H1 (cell line): Measurements from ENCODE around the gene HERC5. TPM values are rescaled to one million over a fixed set of nuclear protein-coding genes. Genes with fewer than 3 reads are reported as not detected.

ENCODE experiments used
- CTCF ChIA-PET: fragments of 300-600 bp; sonication (Branson Sonifier 250); formaldehyde crosslinking; loops from one replicate; lab custom pipeline; 2021; ENCODE audit not compliant: partially characterized antibody; lab: Charles Lee
- POLR2A ChIA-PET: fragments of 300-600 bp; sonication (Branson Sonifier 250); formaldehyde crosslinking; loops from one replicate; lab custom pipeline; 2021; ENCODE audit warnings: inconsistent platforms; ENCODE audit not compliant: partially characterized antibody; lab: Charles Lee
- DNase-seq, 2 experiments: peaks; one replicate each; pipeline versions ENCODE4 v3.0.0 to v3.0.0-alpha.2; 2010 to 2022; ENCODE audit warnings: low spot score in 2 of 2, low read depth in 1 of 2, mixed read lengths in 1 of 2
- FAIRE-seq: peaks from 2 replicates; lab custom pipeline; 2011; peaks lifted over from hg19 to GRCh38; lab: Jason Lieb, UNC
- H2AFZ ChIP-seq: 2 replicates; pipeline ENCODE4 v1.8.1; 2012; ENCODE audit warnings: low read length, inconsistent platforms
- H2AK5ac ChIP-seq: 2 replicates; pipeline ENCODE4 v1.6.1; 2013; ENCODE audit warnings: low read depth, low read length
- H2BK120ac ChIP-seq: replicated peaks from 2 replicates; pipeline ENCODE3; 2013; ENCODE audit warnings: low read depth, low read length, inconsistent platforms
- H2BK12ac ChIP-seq: 2 replicates; pipeline ENCODE4 v1.6.1; 2013; ENCODE audit warnings: low read depth, low read length
- H2BK15ac ChIP-seq: 2 replicates; pipeline ENCODE4 v1.6.1; 2013; ENCODE audit warnings: low read length
- H2BK20ac ChIP-seq: 2 replicates; pipeline ENCODE4 v1.6.1; 2013; ENCODE audit warnings: low read length
- H2BK5ac ChIP-seq: 2 replicates; pipeline ENCODE4 v1.6.1; 2013; ENCODE audit warnings: low read depth, low read length
- H3K14ac ChIP-seq: 2 replicates; pipeline ENCODE4 v1.6.1; 2013; ENCODE audit warnings: inconsistent platforms; ENCODE audit not compliant: insufficient read length
- H3K18ac ChIP-seq: 2 replicates; pipeline ENCODE4 v1.6.1; 2013; ENCODE audit warnings: low read length; ENCODE audit errors: extremely low read depth
- H3K23ac ChIP-seq: 2 replicates; pipeline ENCODE4 v1.6.1; 2013; ENCODE audit warnings: inconsistent platforms; ENCODE audit not compliant: insufficient read length
- H3K23me2 ChIP-seq: 2 replicates; pipeline ENCODE4 v1.6.1; 2013; ENCODE audit warnings: low read depth, low read length
- H3K27ac ChIP-seq: 2 replicates; pipeline ENCODE4 v1.6.1; 2011; ENCODE audit warnings: low read depth, low read length, inconsistent platforms
- H3K27me3 ChIP-seq, 4 experiments: replicated peaks in 1 of 4; 1 replicate in 1 of 4; 2 replicates in 3 of 4; pipeline versions ENCODE4 v1.6.1 to v1.8.1; 2011 to 2013; ENCODE audit warnings: low read length in 3 of 4, mild to moderate bottlenecking in 3 of 4, inconsistent platforms in 2 of 4, mixed read lengths in 2 of 4, moderate library complexity in 1 of 4; ENCODE audit not compliant: control insufficient read depth in 3 of 4, insufficient read depth in 3 of 4; ENCODE audit errors: extremely low read depth in 1 of 4
- H3K36me3 ChIP-seq, 4 experiments: 2 replicates each; pipeline versions ENCODE4 v1.6.1 to v1.8.1; 2011 to 2013; ENCODE audit warnings: mild to moderate bottlenecking in 4 of 4, low read length in 3 of 4, moderate library complexity in 2 of 4, control low read depth in 1 of 4, inconsistent platforms in 1 of 4; ENCODE audit not compliant: insufficient read depth in 4 of 4, control insufficient read depth in 2 of 4
- H3K4ac ChIP-seq: replicated peaks from 2 replicates; pipeline ENCODE3; 2013; ENCODE audit warnings: low read length, low read depth, mixed read lengths, inconsistent platforms; ENCODE audit not compliant: insufficient read length
- H3K4me1 ChIP-seq, 4 experiments: replicated peaks in 1 of 4; 1 replicate in 1 of 4; 2 replicates in 3 of 4; pipeline versions ENCODE4 v1.6.1 to v1.8.1; 2011 to 2013; ENCODE audit warnings: low read length in 3 of 4, inconsistent platforms in 2 of 4, mixed read lengths in 1 of 4; ENCODE audit not compliant: insufficient read depth in 4 of 4, control insufficient read depth in 3 of 4
- H3K4me2 ChIP-seq, 2 experiments: 2 replicates each; pipeline versions ENCODE4 v1.6.1 to v1.8.1; 2011 to 2013; ENCODE audit warnings: low read depth in 2 of 2, low read length in 2 of 2, control low read depth in 1 of 2, inconsistent platforms in 1 of 2, mild to moderate bottlenecking in 1 of 2; ENCODE audit not compliant: insufficient read depth in 1 of 2
- H3K4me3 ChIP-seq, 4 experiments: fragments of 200-600, 300-600 bp in 1 of 4; sonication (generic), shearing (Covaris generic), sonication (Bioruptor Twin) in 1 of 4; 2 replicates each; pipeline versions ENCODE4 v1.5.1 to v1.8.1; 2011 to 2016; ENCODE audit warnings: low read length in 4 of 4, low read depth in 3 of 4, control low read depth in 2 of 4, inconsistent platforms in 2 of 4, mild to moderate bottlenecking in 2 of 4, mixed read lengths in 1 of 4, moderate library complexity in 1 of 4; ENCODE audit not compliant: insufficient read depth in 2 of 4; ENCODE audit errors: extremely low read depth in 1 of 4
- H3K56ac ChIP-seq: replicated peaks from 2 replicates; pipeline ENCODE3; 2013; ENCODE audit warnings: low read depth, mild to moderate bottlenecking, mixed read lengths, low read length, inconsistent platforms; ENCODE audit not compliant: insufficient read length
- H3K79me1 ChIP-seq: 2 replicates; pipeline ENCODE4 v1.6.1; 2013; ENCODE audit warnings: low read depth, low read length, control low read depth
- H3K79me2 ChIP-seq, 2 experiments: 2 replicates each; pipeline versions ENCODE4 v1.6.1 to v1.8.1; 2012 to 2013; ENCODE audit warnings: low read length in 2 of 2, mild to moderate bottlenecking in 2 of 2, inconsistent platforms in 1 of 2; ENCODE audit not compliant: insufficient read depth in 2 of 2, control insufficient read depth in 1 of 2
- H3K9ac ChIP-seq, 4 experiments: replicated peaks in 1 of 4; 1 replicate in 1 of 4; 2 replicates in 3 of 4; pipeline versions ENCODE4 v1.6.1 to v1.8.1; 2011 to 2013; ENCODE audit warnings: low read depth in 3 of 4, low read length in 3 of 4, control low read depth in 2 of 4, mild to moderate bottlenecking in 2 of 4, moderate library complexity in 2 of 4, inconsistent platforms in 1 of 4; ENCODE audit errors: extremely low read depth in 1 of 4
- H3K9me3 ChIP-seq, 2 experiments: 2 replicates each; pipeline versions ENCODE4 v1.6.1 to v1.8.1; 2012 to 2013; ENCODE audit warnings: mild to moderate bottlenecking in 2 of 2, moderate library complexity in 2 of 2, control low read depth in 1 of 2, inconsistent platforms in 1 of 2, low read depth in 1 of 2, low read length in 1 of 2, mixed read lengths in 1 of 2; ENCODE audit not compliant: insufficient read depth in 2 of 2
- H4K20me1 ChIP-seq, 2 experiments: replicated peaks in 1 of 2; 2 replicates each; pipeline versions ENCODE3 to v1.8.1; 2011 to 2013; ENCODE audit warnings: inconsistent platforms in 2 of 2, low read length in 2 of 2, mild to moderate bottlenecking in 1 of 2; ENCODE audit not compliant: insufficient read depth in 2 of 2, control insufficient read depth in 1 of 2
- H4K5ac ChIP-seq: 2 replicates; pipeline ENCODE4 v1.6.1; 2013; ENCODE audit warnings: low read length, low read depth, mixed read lengths, inconsistent platforms; ENCODE audit not compliant: insufficient read length
- H4K8ac ChIP-seq: 2 replicates; pipeline ENCODE4 v1.8.0; 2013; ENCODE audit warnings: mild to moderate bottlenecking, moderate library complexity, low read length, inconsistent platforms; ENCODE audit not compliant: insufficient read depth; ENCODE audit errors: extremely low read depth
- H4K91ac ChIP-seq: replicated peaks from 2 replicates; pipeline ENCODE3; 2013; ENCODE audit warnings: low read length, mixed read lengths, inconsistent platforms; ENCODE audit not compliant: insufficient read length
- PHF8 ChIP-seq: fragments of 200-600 bp; sonication (generic); conservative IDR thresholded peaks from 2 replicates; pipeline ENCODE4 v1.7.1; 2012; ENCODE audit warnings: low read depth, mild to moderate bottlenecking, inconsistent platforms, low read length, moderate library complexity
- POU5F1 ChIP-seq: IDR thresholded peaks from 2 replicates; pipeline ENCODE4 v1.6.1; 2011; ENCODE audit warnings: low read depth, mild to moderate bottlenecking, low read length, moderate library complexity
- polyA plus RNA-seq, 7 experiments: library from polyadenylated mRNA; depleted of rRNA in 3 of 7; stranded (reverse) in 5 of 7; unstranded in 2 of 7; fragments of >200 nt in 5 of 7; fragments of 200-250 nt in 2 of 7; gene quantifications; 1 replicate in 5 of 7; 2 replicates in 1 of 7; 4 replicates in 1 of 7; pipeline versions ENCODE4 v1.2.1 to v1.2.3, GENCODE V29; 2011 to 2013; ENCODE audit warnings: missing spikeins in 2 of 7, mixed read lengths in 2 of 7
- total RNA-seq: library from RNA; stranded (reverse); fragmentation: NEBNext Ultra II Directional; extraction: Animal tissue kit (Norgen Biotek cat#: 25700); gene quantifications from 2 replicates; pipeline ENCODE4 v1.2.1, GENCODE V29; 2021

The HERC5 gene
- total and polyA plus RNA-seq, 2 of the 8 experiments (the other 6 are each of a cell fraction or from before 2014, with no cell fraction given): 6.6 to 20.7 TPM

- Histone ChIP-seq H3K27me3 (no peaks in the 10 kb centered on the region), H3K4ac (no peak overlapping the region), H3K18ac (no peak overlapping the region), H3K27ac (no peak overlapping the region), H2BK5ac (no peak overlapping the region), H4K8ac (no peak overlapping the region), H4K20me1 (no peaks in the 10 kb centered on the region), H3K14ac (no peak overlapping the region), H3K79me1 (no peaks in the 10 kb centered on the region), H2BK12ac (no peak overlapping the region), H3K56ac (no peak overlapping the region), H2BK15ac (no peak overlapping the region), H3K23ac (no peak overlapping the region), H2AK5ac (no peak overlapping the region), H3K23me2 (no peaks in the 10 kb centered on the region), H2BK20ac (no peak overlapping the region), H3K4me1 (peaks cover 0 to 2% (median 0%) of the 10 kb centered on the region in 4 experiments; a peak in 2 of 7 replicates), H2AFZ (no peak overlapping the region), H3K9ac (no peak overlapping the region), H4K5ac (no peak overlapping the region), H3K4me3 (no peak overlapping the region), H3K79me2 (no peaks in the 10 kb centered on the region), H4K91ac (no peak overlapping the region), H3K9me3 (peaks cover 5 to 9% of the 10 kb centered on the region in 2 experiments; a peak in 3 of 4 replicates), H2BK120ac (no peak overlapping the region), H3K4me2 (no peak overlapping the region), H3K36me3 (no peaks in the 10 kb centered on the region)
- FAIRE-seq (no peak), DNase-seq (no peak)
- ChIA-PET CTCF (interaction anchor here (2.7 kb wide), 1 partner anchor 80 kb away, joined by 8 read pairs; no protein-coding TSS in a partner anchor), POLR2A (no interaction called here)
- TF ChIP-seq PHF8 (no peak), POU5F1 (no peak)
These were observed 8.0 kb upstream of the HERC5 start for GRCh38 chr4:88448889-88449288.
